H1 (cell line): ENCODE data around the gene MED12L. TPM values are rescaled to one million over a fixed set of nuclear protein-coding genes. Genes with fewer than 3 reads are reported as not detected.

Experiments
- ASH2L ChIP-seq: fragments of 200-600, 300-600 bp; sonication (generic); IDR thresholded peaks from one replicate; pipeline ENCODE4 v1.7.1; 2017; ENCODE audit warnings: low read length
- ATF3 ChIP-seq: IDR thresholded peaks from 2 replicates; pipeline ENCODE4 v1.6.1; 2011; ENCODE audit warnings: low read depth, mild to moderate bottlenecking, low read length; ENCODE audit not compliant: insufficient read depth
- BACH1 ChIP-seq: IDR thresholded peaks from 2 replicates; pipeline ENCODE4 v1.6.1; 2012; ENCODE audit warnings: low read length, improper control_type of control experiment
- BRCA1 ChIP-seq: IDR thresholded peaks from 2 replicates; pipeline ENCODE4 v1.6.1; 2012; ENCODE audit warnings: low read depth, low read length, improper control_type of control experiment
- CBX5 ChIP-seq: fragments of 300-800, 300-1000 bp; sonication (generic); IDR thresholded peaks from 2 replicates; pipeline ENCODE4 v1.7.1; 2016; ENCODE audit warnings: antibody characterized with exemption, low read length, low read depth
- CBX8 ChIP-seq: fragments of 300-800, 300-1000 bp; sonication (generic); IDR thresholded peaks from 2 replicates; pipeline ENCODE4 v1.7.1; 2016; ENCODE audit warnings: low read depth, low read length, borderline replicate concordance
- CEBPB ChIP-seq: IDR thresholded peaks from 2 replicates; pipeline ENCODE4 v1.6.1; 2012; ENCODE audit warnings: low read depth, low read length
- CHD1 ChIP-seq: IDR thresholded peaks from 2 replicates; pipeline ENCODE4 v1.6.1; 2012; ENCODE audit warnings: low read depth, low read length, improper control_type of control experiment
- CREB1 ChIP-seq: IDR thresholded peaks from 2 replicates; pipeline ENCODE4 v1.6.1; 2012; ENCODE audit warnings: inconsistent platforms
- E2F6 ChIP-seq: IDR thresholded peaks from 2 replicates; pipeline ENCODE4 v1.6.1; 2012; ENCODE audit warnings: inconsistent platforms
- GTF2F1 ChIP-seq: IDR thresholded peaks from 2 replicates; pipeline ENCODE4 v1.6.1; 2012; ENCODE audit warnings: low read depth, low read length, improper control_type of control experiment, borderline replicate concordance
- HDAC2 ChIP-seq, 2 experiments: fragments of 300-600 bp in 1 of 2; sonication (generic) in 1 of 2; IDR thresholded peaks; 2 replicates each; pipeline ENCODE4 v1.6.1; 2011 to 2012; ENCODE audit warnings: low read depth in 2 of 2, low read length in 2 of 2, mild to moderate bottlenecking in 2 of 2, moderate library complexity in 2 of 2, borderline replicate concordance in 1 of 2, inconsistent platforms in 1 of 2
- KDM5A ChIP-seq: fragments of 200-600 bp; IDR thresholded peaks from 2 replicates; pipeline ENCODE4 v1.7.1; 2012; ENCODE audit warnings: mild to moderate bottlenecking, low read length, inconsistent platforms, mixed read lengths
- MAFK ChIP-seq: IDR thresholded peaks from 2 replicates; pipeline ENCODE4 v1.6.1; 2012; ENCODE audit warnings: low read depth, mild to moderate bottlenecking, improper control_type of control experiment, low read length
- POLR2AphosphoS5 ChIP-seq: IDR thresholded peaks from 2 replicates; pipeline ENCODE4 v1.6.1; 2011; ENCODE audit warnings: low read depth, low read length
- RAD21 ChIP-seq, 2 experiments: IDR thresholded peaks in 1 of 2; conservative IDR thresholded peaks in 1 of 2; 2 replicates each; pipeline ENCODE4 v1.6.1; 2011; ENCODE audit warnings: low read depth in 2 of 2, low read length in 2 of 2, improper control_type of control experiment in 1 of 2, inconsistent platforms in 1 of 2, mild to moderate bottlenecking in 1 of 2, moderate library complexity in 1 of 2
- RBBP5 ChIP-seq: IDR thresholded peaks from 2 replicates; pipeline ENCODE4 v1.7.1; 2012; ENCODE audit warnings: low read depth, mild to moderate bottlenecking, inconsistent platforms, low read length, moderate library complexity, borderline replicate concordance
- RFX5 ChIP-seq: IDR thresholded peaks from 2 replicates; pipeline ENCODE4 v1.6.1; 2011; ENCODE audit warnings: low read depth, low read length, improper control_type of control experiment, borderline replicate concordance
- RNF2 ChIP-seq: fragments of 200-900, 300-1000 bp; sonication (generic); IDR thresholded peaks from 2 replicates; pipeline ENCODE4 v1.7.1; 2016; ENCODE audit warnings: borderline replicate concordance, low read depth, mild to moderate bottlenecking, antibody characterized with exemption, low read length; ENCODE audit not compliant: poor library complexity, severe bottlenecking; ENCODE audit errors: missing control alignments
- RXRA ChIP-seq: IDR thresholded peaks from 2 replicates; pipeline ENCODE4 v1.6.1; 2011; ENCODE audit warnings: low read depth, mild to moderate bottlenecking, low read length, moderate library complexity; ENCODE audit not compliant: insufficient read depth
- SIN3A ChIP-seq, 2 experiments: IDR thresholded peaks in 1 of 2; conservative IDR thresholded peaks in 1 of 2; 2 replicates each; pipeline ENCODE4 v1.6.1; 2011 to 2012; ENCODE audit warnings: low read length in 2 of 2, improper control_type of control experiment in 1 of 2, low read depth in 1 of 2, mild to moderate bottlenecking in 1 of 2
- TAF1 ChIP-seq: IDR thresholded peaks from 2 replicates; pipeline ENCODE4 v1.6.1; 2011; ENCODE audit warnings: mild to moderate bottlenecking, low read depth, low read length
- TCF12 ChIP-seq: IDR thresholded peaks from 2 replicates; pipeline ENCODE4 v1.6.1; 2011; ENCODE audit warnings: low read depth, mild to moderate bottlenecking, low read length
- polyA plus RNA-seq, 7 experiments: library from polyadenylated mRNA; depleted of rRNA in 3 of 7; stranded (reverse) in 5 of 7; unstranded in 2 of 7; fragments of >200 nt in 5 of 7; fragments of 200-250 nt in 2 of 7; gene quantifications; 1 replicate in 5 of 7; 2 replicates in 1 of 7; 4 replicates in 1 of 7; pipeline versions ENCODE4 v1.2.1 to v1.2.3, GENCODE V29; 2011 to 2013; ENCODE audit warnings: missing spikeins in 2 of 7, mixed read lengths in 2 of 7
- total RNA-seq: library from RNA; stranded (reverse); fragmentation: NEBNext Ultra II Directional; extraction: Animal tissue kit (Norgen Biotek cat#: 25700); gene quantifications from 2 replicates; pipeline ENCODE4 v1.2.1, GENCODE V29; 2021

The MED12L gene
- total and polyA plus RNA-seq, 2 of the 8 experiments (the other 6 are each of a cell fraction or from before 2014, with no cell fraction given) = 3.6 to 26.2 TPM

- TF ChIP-seq E2F6 = peak; percentile 46; the same call in 1 of the 2 replicates
- no peak for TF ChIP-seq RFX5
- TF ChIP-seq CEBPB = no peak
- 0 out of 2 replicates have a peak, but pooled peaks have one; percentile 8 for TF ChIP-seq CREB1
- no peak for TF ChIP-seq RNF2
- TF ChIP-seq MAFK = no peak
- no peak for TF ChIP-seq GTF2F1
- TF ChIP-seq BACH1 = no peak
- TF ChIP-seq POLR2AphosphoS5 = 0 out of 2 replicates have a peak, but pooled peaks have one; percentile 15
- TF ChIP-seq KDM5A = no peak
- no peak for TF ChIP-seq ATF3
- peak; percentile 66; the same call in 1 of the 2 replicates for TF ChIP-seq TAF1
- no peak for TF ChIP-seq RXRA
- no peak for TF ChIP-seq BRCA1
- no peak for TF ChIP-seq CHD1
- peak in 1 of 2 experiments; percentile 42; a peak in 1 of 4 replicates for TF ChIP-seq RAD21 (IDR thresholded peaks at IDR 0.05 in 1 of 2, conservative IDR thresholded peaks at IDR 0.05 in 1 of 2; ENCODE audit: low read depth in 2 of 2, low read length in 2 of 2)
- no peak for TF ChIP-seq TCF12
- TF ChIP-seq SIN3A (conservative IDR thresholded peaks at IDR 0.05 in 1 of 2, IDR thresholded peaks at IDR 0.05 in 1 of 2; ENCODE audit: low read depth in 1 of 2, low read length in 2 of 2) = no peak
- peak; percentile 95 for TF ChIP-seq ASH2L
- TF ChIP-seq HDAC2 (IDR thresholded peaks at IDR 0.05; ENCODE audit: borderline replicate concordance in 1 of 2, low read depth in 2 of 2, low read length in 2 of 2) = peak in 1 of 2 experiments; percentile 47; a peak in 1 of 4 replicates
- 0 out of 2 replicates have a peak, but pooled peaks have one; percentile 45 for TF ChIP-seq RBBP5
- no peak for TF ChIP-seq CBX5
- no peak for TF ChIP-seq CBX8
These were observed at the start of gene MED12L (continued) for GRCh38 chr3:151085227-151085888.
